A549 treated with RU486 at 1 μM for 4 hours (cell line): ENCODE measurements around the gene SORCS3. TPM values are rescaled to one million over a fixed set of nuclear protein-coding genes. Genes with fewer than 3 reads are reported as not detected.

Experiments used
- total RNA-seq: library from RNA; stranded (reverse); fragments of 200-300 nt; extraction: Qiagen RNA extraction; gene quantifications from 5 replicates; pipeline ENCODE4 v1.2.3, GENCODE V29; 2022; ENCODE audit warnings: low read depth

SORCS3 gene
- total RNA-seq = not detected in 5 replicates

DNA sequence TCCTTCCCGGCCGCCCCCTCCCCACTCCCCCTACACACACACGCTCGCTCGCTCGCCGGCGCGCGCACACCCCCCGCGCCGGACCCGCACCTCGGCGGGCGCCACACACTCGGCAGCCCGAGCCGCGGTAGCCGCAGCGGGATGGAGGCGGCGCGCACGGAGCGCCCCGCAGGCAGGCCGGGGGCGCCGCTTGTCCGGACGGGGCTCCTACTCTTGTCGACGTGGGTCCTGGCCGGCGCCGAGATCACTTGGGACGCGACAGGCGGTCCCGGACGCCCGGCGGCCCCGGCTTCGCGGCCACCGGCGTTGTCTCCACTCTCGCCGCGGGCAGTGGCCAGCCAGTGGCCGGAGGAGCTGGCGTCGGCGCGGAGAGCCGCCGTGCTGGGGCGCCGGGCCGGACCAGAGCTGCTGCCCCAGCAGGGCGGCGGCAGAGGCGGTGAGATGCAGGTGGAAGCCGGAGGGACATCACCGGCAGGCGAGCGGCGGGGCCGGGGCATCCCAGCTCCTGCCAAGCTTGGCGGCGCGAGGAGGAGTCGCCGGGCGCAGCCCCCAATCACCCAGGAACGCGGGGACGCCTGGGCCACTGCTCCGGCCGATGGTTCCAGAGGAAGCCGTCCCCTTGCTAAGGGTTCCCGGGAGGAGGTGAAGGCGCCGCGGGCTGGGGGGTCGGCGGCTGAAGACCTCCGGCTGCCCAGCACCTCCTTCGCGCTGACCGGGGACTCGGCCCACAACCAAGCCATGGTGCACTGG lies at the start of gene SORCS3:
SORCS3 (plus strand) TSS at position 104 of the 750 bp plus-strand sequence.

